HG03342 (cell line): ENCODE measurements around the gene OGFRL1.

Experiments
- ATAC-seq: cut with Tn5 transposase; IDR thresholded peaks from one replicate; pipeline ENCODE4 v1.9.1; 2021; ENCODE audit warnings: mild to moderate bottlenecking, moderate library complexity; ENCODE audit not compliant: unreplicated experiment

Gene OGFRL1

DNA sequence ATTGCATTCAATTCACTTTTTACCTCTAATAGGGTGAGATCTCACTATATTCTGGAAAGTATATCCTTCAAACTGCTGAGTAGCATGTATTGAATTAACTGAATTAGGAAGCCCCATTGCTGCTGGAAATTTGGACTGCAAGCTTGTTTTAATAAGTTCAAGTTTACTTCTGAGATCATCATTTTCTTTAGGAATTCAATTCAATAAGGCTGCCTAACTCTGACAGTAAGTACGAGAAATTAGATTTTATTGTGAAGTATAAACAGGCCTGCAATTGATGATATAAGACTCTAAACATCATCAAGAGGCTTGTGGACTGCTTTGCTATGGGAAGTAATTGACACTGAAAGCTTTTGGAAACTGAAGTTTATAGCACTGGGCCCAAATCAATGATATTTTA is 44.4 kb downstream of the OGFRL1 start:
- no peak for ATAC-seq

- ATAC-seq = no peak
These were observed 45.1 kb downstream of the OGFRL1 start for GRCh38 chr6:71333697-71334096.

DNA sequence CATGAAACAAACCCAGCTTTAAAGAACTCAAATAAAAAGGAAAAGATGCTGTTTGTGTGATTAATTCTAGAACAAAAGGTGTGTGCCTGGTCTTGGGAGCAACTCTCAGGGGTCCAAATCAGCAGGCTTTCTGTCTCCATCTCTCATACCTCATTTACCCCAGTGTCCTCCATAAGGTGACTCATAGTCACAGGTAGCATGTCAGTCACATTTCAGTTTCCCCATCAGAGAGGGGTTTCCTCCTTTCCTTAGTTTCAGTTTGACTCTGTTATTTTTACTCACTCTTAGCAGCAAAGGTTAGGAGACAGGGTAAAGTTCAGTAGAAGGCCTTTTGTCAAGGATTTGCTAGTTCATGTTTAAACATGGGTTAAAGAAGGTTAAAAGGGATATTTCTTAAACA is 46.2 kb downstream of the OGFRL1 start:
- ATAC-seq = peak; percentile 66

DNA sequence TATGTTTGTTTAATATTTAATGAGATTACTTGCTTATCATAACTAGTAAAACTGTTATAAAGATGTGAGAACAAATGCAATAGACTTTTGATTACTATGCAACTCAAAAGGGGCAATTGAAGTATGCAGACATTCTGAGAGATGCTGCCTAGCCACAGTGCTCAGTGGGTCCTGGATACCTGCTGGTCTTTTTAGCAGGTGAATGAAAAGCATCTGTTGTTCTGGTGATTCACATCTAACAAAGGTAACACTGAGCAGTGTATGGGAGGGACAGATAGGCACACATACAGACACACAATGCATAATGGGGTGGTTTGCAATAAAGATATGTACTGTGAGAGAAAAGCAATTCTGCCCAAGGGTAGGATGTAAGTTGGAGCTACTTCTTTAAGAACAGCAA is 46.9 kb downstream of the OGFRL1 start:
- ATAC-seq = no peak

GRCh38 chr6:71336901-71337300 is 48.3 kb downstream of the OGFRL1 start:
- no peak for ATAC-seq

GRCh38 chr6:71338540-71339316 is 50.1 kb downstream of the OGFRL1 start:
- ATAC-seq = no peak

- ATAC-seq = no peak
These were observed 54.2 kb downstream of the OGFRL1 start for GRCh38 chr6:71342772-71343171.

- ATAC-seq = no peak
These were observed 57.1 kb downstream of the OGFRL1 start for GRCh38 chr6:71345476-71346333.

DNA sequence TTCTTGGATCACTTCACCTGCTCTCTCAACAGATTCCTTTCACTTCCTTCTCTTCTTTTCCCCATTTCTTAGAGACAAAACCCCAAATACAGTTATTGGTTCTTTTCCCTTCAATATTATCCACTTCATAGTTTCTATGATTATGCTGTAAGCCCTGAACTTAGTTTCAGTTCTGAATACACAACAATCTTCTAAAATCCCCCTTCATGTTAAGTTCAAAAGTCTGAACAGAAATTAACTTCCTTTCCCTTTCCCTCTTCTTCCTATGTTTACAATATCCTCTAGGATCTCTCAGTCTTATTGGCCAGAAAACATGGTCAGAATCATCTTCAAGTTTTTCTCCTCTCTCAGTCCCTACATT is 57.7 kb downstream of the OGFRL1 start:
- no peak for ATAC-seq

DNA sequence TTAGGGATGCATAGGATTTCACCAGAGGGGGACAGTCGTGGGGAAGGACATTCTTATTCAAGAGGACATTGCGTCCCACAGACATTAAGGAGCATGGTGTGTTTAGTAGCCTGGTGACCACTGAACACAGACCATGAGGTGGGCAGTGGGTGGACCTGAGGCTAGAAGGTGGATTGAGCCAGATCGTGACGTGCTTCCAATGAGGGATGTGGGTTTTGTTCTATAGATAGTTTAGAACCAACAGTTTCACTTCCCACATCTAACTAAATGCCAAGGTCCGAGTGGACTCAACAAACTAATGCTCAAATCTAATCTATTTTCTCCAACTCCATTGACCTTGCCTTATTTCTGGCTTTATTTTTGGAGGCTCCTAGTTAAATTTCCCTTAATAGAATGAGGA is 58.5 kb downstream of the OGFRL1 start:
- ATAC-seq = no peak

- no peak for ATAC-seq
These were observed 60.8 kb downstream of the OGFRL1 start for GRCh38 chr6:71349395-71349794.

- ATAC-seq = no peak
These were observed 61.5 kb downstream of the OGFRL1 start for GRCh38 chr6:71349976-71350615.

GRCh38 chr6:71351190-71351589 is 62.6 kb downstream of the OGFRL1 start:
- no peak for ATAC-seq
